Tibial nerve (tissue), 4 donors: Measurements from ENCODE around the gene TBX21.

Source experiments
- CTCF ChIP-seq, 5 experiments: fragments of 200-600 bp in 3 of 5; fragments of 450-650 bp in 2 of 5; sonication (generic) in 3 of 5; IDR thresholded peaks; one replicate each; pipeline ENCODE4 v1.5.1; 2016 to 2019; ENCODE audit warnings: antibody characterized with exemption in 5 of 5, mild to moderate bottlenecking in 3 of 5, moderate library complexity in 2 of 5
- EP300 ChIP-seq, 2 donors: sonication (generic); formaldehyde crosslinking; IDR thresholded peaks; one replicate each; pipeline ENCODE4 v1.6.1; 2017; ENCODE audit warnings: antibody characterized with exemption in 2 of 2, mild to moderate bottlenecking in 1 of 2
- POLR2A ChIP-seq, 2 donors: fragments of 450-650 bp; IDR thresholded peaks; one replicate each; pipeline ENCODE4 v1.6.1; 2017; ENCODE audit warnings: antibody characterized with exemption in 2 of 2, mild to moderate bottlenecking in 2 of 2, moderate library complexity in 2 of 2

- TF ChIP-seq CTCF (IDR thresholded peaks at IDR 0.05) (no peak), POLR2A (IDR thresholded peaks at IDR 0.05) (no peak), EP300 (IDR thresholded peaks at IDR 0.05) (no peak)
Measured at GRCh38 chr17:47762728-47763127, 29.7 kb downstream of the TBX21 start.
